Measurements from ENCODE around the gene SYNE1.

Gene SYNE1

DNA sequence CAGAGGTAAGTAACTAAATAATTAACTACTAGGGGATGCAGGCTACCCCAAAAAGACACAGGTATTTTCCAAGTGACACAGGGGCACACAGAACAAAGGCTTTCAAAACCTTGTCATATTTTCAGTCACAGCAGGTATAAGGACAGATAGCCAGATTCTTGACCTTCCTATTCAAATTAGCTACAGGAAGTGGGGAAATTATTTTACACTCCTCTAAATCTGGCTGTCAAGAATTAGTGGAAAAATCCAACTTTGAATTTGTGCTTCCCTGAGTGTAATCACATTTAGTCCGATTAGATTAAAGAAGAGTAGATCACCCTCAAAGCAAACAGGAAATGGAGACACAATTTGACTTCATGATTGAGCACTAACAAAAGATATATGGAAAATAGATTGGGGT lies 60.6 kb downstream of the SYNE1 start:
- TF ChIP-seq CTCF (conservative IDR thresholded peaks at IDR 0.05; ENCODE audit: low read depth, low read length): no peak
- DNase-seq (ENCODE audit: low read depth): no peak
- H3K4me3 ChIP-seq (ENCODE audit: low read length): no peak overlapping the region

GRCh38 chr6:152575621-152576150 lies 61.5 kb downstream of the SYNE1 start:
- no peak for DNase-seq (ENCODE audit: low read depth)
- TF ChIP-seq CTCF (conservative IDR thresholded peaks at IDR 0.05; ENCODE audit: low read depth, low read length): no peak
- no peak overlapping the region for H3K4me3 ChIP-seq (ENCODE audit: low read length)

GRCh38 chr6:152575161-152575560 lies 62.0 kb downstream of the SYNE1 start:
- DNase-seq (ENCODE audit: low read depth): no peak
- no peak for TF ChIP-seq CTCF (conservative IDR thresholded peaks at IDR 0.05; ENCODE audit: low read depth, low read length)
- no peak overlapping the region for H3K4me3 ChIP-seq (ENCODE audit: low read length)

- TF ChIP-seq CTCF (conservative IDR thresholded peaks at IDR 0.05; ENCODE audit: low read depth, low read length): no peak
- no peak overlapping the region for H3K4me3 ChIP-seq (ENCODE audit: low read length)
- no peak for DNase-seq (ENCODE audit: low read depth)
Measured at GRCh38 chr6:152573762-152574161, 63.4 kb downstream of the SYNE1 start.

GRCh38 chr6:152572338-152573088 lies 64.6 kb downstream of the SYNE1 start:
- no peak for TF ChIP-seq CTCF (conservative IDR thresholded peaks at IDR 0.05; ENCODE audit: low read depth, low read length)
- H3K4me3 ChIP-seq (ENCODE audit: low read length): no peak overlapping the region
- no peak for DNase-seq (ENCODE audit: low read depth)

- TF ChIP-seq CTCF (conservative IDR thresholded peaks at IDR 0.05; ENCODE audit: low read depth, low read length): no peak
- H3K4me3 ChIP-seq (ENCODE audit: low read length): no peak overlapping the region
- no peak for DNase-seq (ENCODE audit: low read depth)
Measured at GRCh38 chr6:152571943-152572337, 65.2 kb downstream of the SYNE1 start.

GRCh38 chr6:152571089-152571488 lies 66.1 kb downstream of the SYNE1 start:
- TF ChIP-seq CTCF (conservative IDR thresholded peaks at IDR 0.05; ENCODE audit: low read depth, low read length): no peak

More at GRCh38 chr6:152571089-152571488, 66.1 kb downstream of the SYNE1 start:
- DNase-seq (ENCODE audit: low read depth): no peak
- H3K4me3 ChIP-seq (ENCODE audit: low read length): no peak overlapping the region

All from retinal pigment epithelial cell (primary cell).